Astrocyte (in vitro differentiated cells and primary cell): ENCODE measurements around the gene KLK5.

Experiments
- CTCF ChIP-seq: IDR thresholded peaks from 2 replicates; pipeline ENCODE4 v1.5.1; 2011; ENCODE audit warnings: low read depth, mild to moderate bottlenecking, inconsistent platforms, low read length, moderate library complexity; ENCODE audit not compliant: insufficient read depth
- EZH2 ChIP-seq: IDR thresholded peaks from 2 replicates; pipeline ENCODE4 v1.6.1; 2012; ENCODE audit warnings: mild to moderate bottlenecking, low read length, inconsistent platforms; ENCODE audit not compliant: insufficient read depth

DNA sequence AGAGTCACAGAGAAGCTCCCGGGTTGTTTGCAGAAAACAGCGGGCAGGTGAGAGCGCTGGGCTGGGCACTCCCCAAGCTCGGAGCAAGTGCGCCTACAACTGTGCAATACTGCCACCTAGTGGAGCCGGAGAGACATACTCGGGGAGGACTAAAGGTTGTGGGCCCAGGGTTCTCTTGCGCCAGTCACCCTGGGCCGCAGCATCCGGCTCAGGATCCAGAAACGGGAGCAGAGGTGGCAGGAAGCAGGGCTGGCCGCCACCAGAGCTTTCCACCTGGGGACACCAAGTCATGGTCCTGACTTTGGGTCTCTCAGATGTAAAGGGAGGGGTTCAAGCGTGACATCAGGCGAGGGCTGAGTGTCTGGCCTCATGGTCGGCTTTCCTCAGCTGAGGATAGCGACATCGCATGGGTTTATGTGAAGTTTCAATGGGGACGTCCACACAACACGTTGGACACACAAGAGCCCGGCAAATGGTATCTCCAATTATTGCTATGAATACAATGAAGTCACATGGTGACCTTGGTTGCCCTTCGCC is 30.5 kb downstream of the KLK5 start:
- TF ChIP-seq CTCF (peak; percentile 53), EZH2 (no peak)
